Sigmoid colon (tissue), 4 donors: ENCODE measurements around the gene SCYGR4.

Experiments
- CTCF ChIP-seq, 4 experiments: fragments of 450-650 bp in 3 of 4; fragments of 200-600 bp in 1 of 4; IDR thresholded peaks; one replicate each; pipeline ENCODE4 v1.5.1; 2016 to 2019; ENCODE audit warnings: antibody characterized with exemption in 4 of 4, mild to moderate bottlenecking in 3 of 4, moderate library complexity in 2 of 4
- EP300 ChIP-seq, 4 donors: sonication (generic); formaldehyde crosslinking; IDR thresholded peaks; one replicate each; pipeline ENCODE4 v1.6.1; 2017; ENCODE audit warnings: antibody characterized with exemption in 4 of 4
- POLR2A ChIP-seq, 2 donors: fragments of 450-650 bp; IDR thresholded peaks; one replicate each; pipeline ENCODE4 v1.6.1; 2016; ENCODE audit warnings: antibody characterized with exemption in 2 of 2, mild to moderate bottlenecking in 2 of 2, moderate library complexity in 2 of 2

DNA sequence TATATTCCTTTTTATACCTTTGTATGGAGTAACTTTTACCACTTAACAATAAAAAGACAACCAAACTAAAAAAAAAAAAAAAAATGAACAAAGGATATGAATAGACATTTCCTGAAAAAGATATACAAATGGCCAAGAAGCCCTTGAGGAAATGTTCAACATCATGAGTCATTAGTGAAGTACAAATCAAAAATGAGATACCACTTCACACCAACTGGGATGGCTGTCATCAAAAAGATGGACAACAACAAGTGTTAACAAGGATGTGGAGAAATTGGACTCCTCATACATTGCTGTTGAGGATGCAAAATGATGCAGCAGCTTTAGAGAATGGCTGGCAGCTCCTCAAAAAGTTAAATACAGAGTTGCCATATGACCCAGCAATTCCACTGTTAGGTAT is 41.2 kb upstream of the SCYGR4 start:
- no peak for TF ChIP-seq POLR2A (IDR thresholded peaks at IDR 0.05)
- TF ChIP-seq CTCF (IDR thresholded peaks at IDR 0.05): no peak
- TF ChIP-seq EP300 (IDR thresholded peaks at IDR 0.05): no peak
